ENCODE results near the gene APPBP2.
"Not testable (repeated sequence)": the region's sequence is repeated elsewhere in the genome, so short reads cannot be mapped to it uniquely, and the experiment has no call there.

The APPBP2 gene

DNA sequence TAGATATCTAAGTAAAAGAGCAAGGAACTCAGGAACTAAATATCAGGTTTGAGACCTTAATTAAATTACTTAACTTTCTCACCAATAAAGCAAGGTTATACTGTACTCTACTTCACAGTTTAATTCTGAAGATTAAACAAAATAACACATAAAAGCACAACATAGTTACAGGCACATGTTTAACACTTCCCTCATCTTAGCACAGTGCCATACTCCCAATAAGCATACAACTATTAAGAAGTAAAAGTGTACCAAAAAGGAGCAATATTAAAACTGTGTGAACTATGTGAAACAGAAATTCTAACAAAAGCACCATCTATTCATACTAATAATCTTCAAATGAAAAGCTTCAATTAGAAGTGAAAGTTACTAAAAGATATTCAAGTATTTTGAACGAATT lies 2.2 kb downstream of the APPBP2 start:
- no peak for DNase-seq (ENCODE audit: low read depth)
- H3K4me3 ChIP-seq (ENCODE audit: low read depth, low read length): peak overlapping the region; percentile 93
- TF ChIP-seq POLR2A (IDR thresholded peaks at IDR 0.05; ENCODE audit: extremely low read depth, insufficient read length): no peak
- no peak for TF ChIP-seq MYC (IDR thresholded peaks at IDR 0.05; ENCODE audit: low read depth, low read length)
- TF ChIP-seq, protein P1, sequence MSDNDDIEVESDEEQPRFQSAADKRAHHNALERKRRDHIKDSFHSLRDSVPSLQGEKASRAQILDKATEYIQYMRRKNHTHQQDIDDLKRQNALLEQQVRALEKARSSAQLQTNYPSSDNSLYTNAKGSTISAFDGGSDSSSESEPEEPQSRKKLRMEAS (IDR thresholded peaks at IDR 0.05; ENCODE audit: low read depth, low read length): no peak
- TF ChIP-seq, protein P2, sequence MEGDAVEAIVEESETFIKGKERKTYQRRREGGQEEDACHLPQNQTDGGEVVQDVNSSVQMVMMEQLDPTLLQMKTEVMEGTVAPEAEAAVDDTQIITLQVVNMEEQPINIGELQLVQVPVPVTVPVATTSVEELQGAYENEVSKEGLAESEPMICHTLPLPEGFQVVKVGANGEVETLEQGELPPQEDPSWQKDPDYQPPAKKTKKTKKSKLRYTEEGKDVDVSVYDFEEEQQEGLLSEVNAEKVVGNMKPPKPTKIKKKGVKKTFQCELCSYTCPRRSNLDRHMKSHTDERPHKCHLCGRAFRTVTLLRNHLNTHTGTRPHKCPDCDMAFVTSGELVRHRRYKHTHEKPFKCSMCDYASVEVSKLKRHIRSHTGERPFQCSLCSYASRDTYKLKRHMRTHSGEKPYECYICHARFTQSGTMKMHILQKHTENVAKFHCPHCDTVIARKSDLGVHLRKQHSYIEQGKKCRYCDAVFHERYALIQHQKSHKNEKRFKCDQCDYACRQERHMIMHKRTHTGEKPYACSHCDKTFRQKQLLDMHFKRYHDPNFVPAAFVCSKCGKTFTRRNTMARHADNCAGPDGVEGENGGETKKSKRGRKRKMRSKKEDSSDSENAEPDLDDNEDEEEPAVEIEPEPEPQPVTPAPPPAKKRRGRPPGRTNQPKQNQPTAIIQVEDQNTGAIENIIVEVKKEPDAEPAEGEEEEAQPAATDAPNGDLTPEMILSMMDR (IDR thresholded peaks at IDR 0.05; ENCODE audit: low read depth, low read length): no peak

DNA sequence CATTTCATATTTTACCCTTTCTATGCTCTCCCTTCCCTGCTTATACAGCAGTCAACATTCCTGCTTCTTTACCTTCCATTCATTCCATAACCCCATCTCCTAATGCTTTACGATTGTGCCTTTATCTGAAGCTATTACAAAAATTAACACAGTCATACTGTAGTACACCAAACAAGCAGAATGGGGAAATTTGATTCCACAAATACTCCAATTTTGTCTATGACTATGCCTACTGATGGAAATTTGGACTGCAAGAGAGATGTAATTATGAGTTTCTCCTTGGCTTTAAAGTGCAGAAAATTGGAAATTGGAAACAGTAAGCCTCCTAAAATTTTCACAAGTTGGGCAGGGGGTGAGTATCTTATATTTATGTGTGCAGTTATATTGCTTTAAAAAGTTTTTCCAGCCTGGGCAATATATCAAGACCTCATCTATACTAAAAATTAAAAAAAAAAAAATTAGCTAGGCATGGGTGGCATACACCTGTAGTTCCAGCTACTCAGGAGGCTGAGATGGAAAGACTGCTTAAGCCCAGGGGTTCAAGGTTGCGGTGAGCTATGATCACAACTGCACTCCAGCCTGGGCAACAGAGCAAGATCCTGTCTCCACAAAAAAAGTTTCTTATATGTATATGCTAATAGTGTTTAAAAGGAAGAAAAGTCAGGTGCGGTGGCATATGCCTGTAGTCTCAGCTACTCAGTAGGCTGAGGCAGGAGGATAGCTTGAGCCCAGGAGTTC lies 3.0 kb downstream of the APPBP2 start:
- TF ChIP-seq POLR2A (IDR thresholded peaks at IDR 0.05; ENCODE audit: extremely low read depth, insufficient read length): no peak
- no peak for TF ChIP-seq MYC (IDR thresholded peaks at IDR 0.05; ENCODE audit: low read depth, low read length)
- TF ChIP-seq, protein P1 (IDR thresholded peaks at IDR 0.05; ENCODE audit: low read depth, low read length): no peak
- TF ChIP-seq, protein P2 (IDR thresholded peaks at IDR 0.05; ENCODE audit: low read depth, low read length): no peak
- no peak for DNase-seq (ENCODE audit: low read depth)
- H3K4me3 ChIP-seq (ENCODE audit: low read depth, low read length): peak overlapping the region; percentile 93

DNA sequence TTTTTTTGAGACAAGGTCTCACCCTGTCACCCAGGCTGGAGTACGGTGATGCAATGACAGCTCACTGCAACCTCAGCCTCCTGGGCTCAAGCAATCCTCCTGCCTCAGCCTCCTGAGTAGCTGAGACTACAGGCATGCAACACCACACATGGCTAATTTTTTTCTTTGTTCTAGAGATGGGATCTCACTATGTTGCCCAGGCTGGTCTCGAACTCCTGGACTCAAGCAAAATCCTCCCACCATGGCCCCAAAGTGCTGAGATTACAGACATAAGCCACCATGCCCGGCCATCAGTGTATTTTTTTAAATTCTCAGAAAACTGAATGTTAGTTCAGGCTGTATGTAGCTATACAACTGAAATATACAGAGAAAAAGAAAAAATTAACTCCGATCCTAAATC lies 6.2 kb downstream of the APPBP2 start:
- H3K4me3 ChIP-seq (ENCODE audit: low read depth, low read length): no peak overlapping the region
- no peak for DNase-seq (ENCODE audit: low read depth)
- TF ChIP-seq MYC (IDR thresholded peaks at IDR 0.05; ENCODE audit: low read depth, low read length): no peak
- TF ChIP-seq, protein P1 (IDR thresholded peaks at IDR 0.05; ENCODE audit: low read depth, low read length): no peak
- no peak for TF ChIP-seq POLR2A (IDR thresholded peaks at IDR 0.05; ENCODE audit: extremely low read depth, insufficient read length)
- TF ChIP-seq, protein P2 (IDR thresholded peaks at IDR 0.05; ENCODE audit: low read depth, low read length): no peak

DNA sequence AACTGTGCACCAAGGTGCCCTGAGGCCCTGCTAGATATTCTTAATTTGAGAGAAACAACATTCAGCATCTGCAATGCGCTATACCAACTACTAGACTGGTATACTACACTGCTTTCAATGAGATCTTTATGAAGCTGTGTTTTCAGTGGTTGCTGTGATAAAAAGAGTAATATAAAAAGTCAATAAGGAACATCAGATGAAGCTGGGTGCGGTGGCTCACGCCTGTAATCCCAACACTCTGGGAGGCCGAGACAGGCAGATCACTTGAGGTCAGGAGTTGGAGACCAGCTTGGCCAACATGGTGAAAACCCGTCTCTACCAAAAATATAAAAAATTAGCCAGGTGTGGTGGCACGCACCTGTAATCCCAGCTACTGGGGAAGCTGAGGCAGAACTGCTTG lies 10.4 kb downstream of the APPBP2 start:
- H3K4me3 ChIP-seq (ENCODE audit: low read depth, low read length); DNase-seq (ENCODE audit: low read depth): not testable (repeated sequence)

DNA sequence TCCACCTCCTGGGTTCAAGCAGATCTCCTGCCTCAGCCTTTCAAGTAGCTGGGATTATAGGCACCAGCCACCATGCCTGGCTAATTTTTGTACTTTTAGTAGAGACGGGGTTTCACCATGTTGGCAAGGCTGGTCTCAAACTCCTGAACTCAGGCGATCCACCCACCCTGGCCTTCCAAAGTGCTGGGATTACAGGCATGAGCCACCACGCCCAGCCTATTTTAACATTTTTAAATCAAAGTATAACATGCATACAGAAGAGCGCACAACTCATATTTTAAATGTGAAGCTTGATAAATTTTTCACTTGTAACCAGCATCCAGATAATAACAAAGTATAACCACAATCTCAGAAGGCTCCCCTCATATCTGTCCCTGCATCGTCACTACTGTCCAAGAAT lies 10.8 kb downstream of the APPBP2 start:
- not testable (repeated sequence) for H3K4me3 ChIP-seq (ENCODE audit: low read depth, low read length)

DNA sequence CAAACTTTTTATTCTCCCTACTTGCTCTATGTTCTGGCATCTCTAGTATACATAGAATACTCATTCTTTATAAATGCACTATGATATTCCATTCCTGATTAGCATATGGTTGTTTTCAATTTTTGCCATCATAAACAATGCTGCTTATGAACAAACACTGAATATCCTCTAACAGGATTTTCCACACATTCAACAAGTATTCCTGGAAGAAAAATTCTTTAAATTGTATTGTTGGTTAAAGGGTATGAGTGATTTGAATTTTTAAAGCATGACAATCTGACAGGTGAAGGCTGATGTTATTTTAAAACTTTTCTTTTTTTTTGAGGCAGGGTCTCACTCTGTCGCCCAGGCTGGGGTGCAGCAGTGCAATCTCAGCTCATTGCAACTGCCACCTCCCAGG lies 11.5 kb downstream of the APPBP2 start:
- DNase-seq (ENCODE audit: low read depth): no peak
- no peak overlapping the region for H3K4me3 ChIP-seq (ENCODE audit: low read depth, low read length)
- TF ChIP-seq, protein P2 (IDR thresholded peaks at IDR 0.05; ENCODE audit: low read depth, low read length): no peak
- TF ChIP-seq, protein P1 (IDR thresholded peaks at IDR 0.05; ENCODE audit: low read depth, low read length): no peak
- TF ChIP-seq POLR2A (IDR thresholded peaks at IDR 0.05; ENCODE audit: extremely low read depth, insufficient read length): no peak
- TF ChIP-seq MYC (IDR thresholded peaks at IDR 0.05; ENCODE audit: low read depth, low read length): no peak

More for the DNA sequence above, 10.8 kb downstream of the APPBP2 start:
- DNase-seq (ENCODE audit: low read depth): not testable (repeated sequence)

DNA sequence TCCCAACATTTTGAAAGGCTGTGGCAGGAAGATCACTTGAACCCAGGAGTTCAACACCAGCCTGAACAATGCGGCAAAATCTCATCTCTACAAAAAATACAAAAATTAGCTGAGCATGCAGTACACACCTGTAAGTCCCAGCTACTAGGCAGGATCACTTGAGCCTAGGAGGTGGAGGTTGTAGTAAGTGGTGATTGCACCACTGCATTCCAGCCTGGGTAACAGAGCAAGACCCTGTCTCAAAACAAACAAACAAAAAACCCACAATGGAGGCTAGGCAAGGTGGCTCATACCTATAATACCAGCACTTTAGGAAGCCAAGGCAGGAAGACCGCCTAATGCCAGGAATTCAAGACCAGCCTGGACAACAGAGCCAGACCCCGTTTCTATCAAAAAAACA lies 12.0 kb downstream of the APPBP2 start:
- no peak overlapping the region for H3K4me3 ChIP-seq (ENCODE audit: low read depth, low read length)
- no peak for DNase-seq (ENCODE audit: low read depth)
- TF ChIP-seq MYC (IDR thresholded peaks at IDR 0.05; ENCODE audit: low read depth, low read length) (no peak), POLR2A (IDR thresholded peaks at IDR 0.05; ENCODE audit: extremely low read depth, insufficient read length) (no peak)
- TF ChIP-seq, protein P2 (IDR thresholded peaks at IDR 0.05; ENCODE audit: low read depth, low read length): no peak
- TF ChIP-seq, protein P1 (IDR thresholded peaks at IDR 0.05; ENCODE audit: low read depth, low read length): no peak

All from NB4 (cell line).